Measurements from ENCODE around the gene ZFYVE27.

GRCh38 chr10:97705006-97705670 lies 31.8 kb upstream of the ZFYVE27 start:
- TF ChIP-seq CTCF (conservative IDR thresholded peaks at IDR 0.05) (no peak), ZFX (IDR thresholded peaks at IDR 0.05) (no peak)
